Cortex of kidney (tissue), 1 donor: ENCODE results near the gene POMT1.
"Not testable (repeated sequence)": the region's sequence is repeated elsewhere in the genome, so short reads cannot be mapped to it uniquely, and the experiment has no call there.

ENCODE experiments used
- DNase-seq: peaks from one replicate; lab custom pipeline; 2025; lab: John Stamatoyannopoulos, UW

POMT1 gene, protein sequence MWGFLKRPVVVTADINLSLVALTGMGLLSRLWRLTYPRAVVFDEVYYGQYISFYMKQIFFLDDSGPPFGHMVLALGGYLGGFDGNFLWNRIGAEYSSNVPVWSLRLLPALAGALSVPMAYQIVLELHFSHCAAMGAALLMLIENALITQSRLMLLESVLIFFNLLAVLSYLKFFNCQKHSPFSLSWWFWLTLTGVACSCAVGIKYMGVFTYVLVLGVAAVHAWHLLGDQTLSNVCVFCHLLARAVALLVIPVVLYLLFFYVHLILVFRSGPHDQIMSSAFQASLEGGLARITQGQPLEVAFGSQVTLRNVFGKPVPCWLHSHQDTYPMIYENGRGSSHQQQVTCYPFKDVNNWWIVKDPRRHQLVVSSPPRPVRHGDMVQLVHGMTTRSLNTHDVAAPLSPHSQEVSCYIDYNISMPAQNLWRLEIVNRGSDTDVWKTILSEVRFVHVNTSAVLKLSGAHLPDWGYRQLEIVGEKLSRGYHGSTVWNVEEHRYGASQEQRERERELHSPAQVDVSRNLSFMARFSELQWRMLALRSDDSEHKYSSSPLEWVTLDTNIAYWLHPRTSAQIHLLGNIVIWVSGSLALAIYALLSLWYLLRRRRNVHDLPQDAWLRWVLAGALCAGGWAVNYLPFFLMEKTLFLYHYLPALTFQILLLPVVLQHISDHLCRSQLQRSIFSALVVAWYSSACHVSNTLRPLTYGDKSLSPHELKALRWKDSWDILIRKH

DNA sequence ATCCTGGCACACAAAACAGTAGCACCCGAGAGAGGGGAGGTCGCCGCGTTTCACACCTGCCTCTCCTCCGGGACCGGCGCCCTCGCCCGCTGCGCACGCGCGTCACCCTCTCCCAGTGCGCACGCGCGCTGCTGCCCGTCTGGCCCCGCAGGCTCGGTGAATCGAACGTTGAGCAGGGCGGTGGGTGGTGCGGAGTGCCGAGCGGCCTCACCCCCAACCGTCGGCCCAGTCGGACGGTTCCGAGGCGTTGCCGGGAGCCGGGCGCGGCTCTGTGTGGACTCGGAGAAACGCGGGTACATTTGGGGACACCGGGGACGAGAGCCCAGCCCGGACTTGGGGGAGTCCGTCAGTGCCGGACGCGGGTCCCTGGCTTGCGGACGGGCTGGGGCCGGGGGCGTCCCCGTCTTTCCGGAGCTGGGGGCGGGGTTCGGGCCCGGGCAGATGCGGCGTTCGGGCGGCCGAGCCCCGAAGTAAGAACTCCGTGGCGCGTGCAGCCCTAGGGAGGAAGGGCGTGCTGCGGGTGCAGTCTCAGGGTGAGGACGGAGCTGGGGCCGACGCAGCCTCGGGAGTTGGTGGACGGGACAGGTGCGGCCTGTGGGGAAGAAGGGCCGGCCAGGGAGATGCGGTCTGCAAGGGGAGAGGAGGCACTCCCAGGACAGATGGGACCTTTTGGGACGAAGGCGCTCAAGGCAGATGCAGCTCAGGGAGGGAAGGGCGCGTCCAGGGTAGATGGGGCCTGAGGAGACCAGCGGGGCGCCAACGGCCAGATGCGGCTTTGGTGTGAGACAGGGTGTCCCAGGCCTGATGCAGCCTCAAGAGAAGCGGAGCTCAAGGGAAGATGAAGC is at the start of gene POMT1:
POMT1 (plus strand) TSS at position 138 of the 845 bp plus-strand sequence. CDS start 1,301 bp downstream, outside the sequence.
- peak; percentile 67 for DNase-seq

DNA sequence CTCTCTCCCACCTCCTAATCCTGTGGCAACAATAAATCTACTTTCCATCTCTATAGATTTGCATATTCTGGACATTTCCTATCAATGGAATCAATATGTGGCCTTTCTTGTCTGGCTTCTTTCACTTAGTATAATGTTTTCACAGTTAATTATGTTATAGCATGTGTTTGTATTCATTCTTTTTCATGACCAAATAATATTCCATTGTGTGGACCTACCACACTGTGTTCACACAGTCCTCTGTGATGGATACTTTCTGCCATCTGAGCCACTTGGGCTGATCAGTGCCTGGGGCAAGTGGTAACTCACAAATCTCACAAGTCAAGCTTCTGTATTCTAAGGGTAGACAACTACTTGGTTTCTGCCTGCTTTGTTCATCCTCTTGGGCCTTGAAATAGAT is 48.7 kb upstream of the POMT1 start:
- DNase-seq = no peak

DNA sequence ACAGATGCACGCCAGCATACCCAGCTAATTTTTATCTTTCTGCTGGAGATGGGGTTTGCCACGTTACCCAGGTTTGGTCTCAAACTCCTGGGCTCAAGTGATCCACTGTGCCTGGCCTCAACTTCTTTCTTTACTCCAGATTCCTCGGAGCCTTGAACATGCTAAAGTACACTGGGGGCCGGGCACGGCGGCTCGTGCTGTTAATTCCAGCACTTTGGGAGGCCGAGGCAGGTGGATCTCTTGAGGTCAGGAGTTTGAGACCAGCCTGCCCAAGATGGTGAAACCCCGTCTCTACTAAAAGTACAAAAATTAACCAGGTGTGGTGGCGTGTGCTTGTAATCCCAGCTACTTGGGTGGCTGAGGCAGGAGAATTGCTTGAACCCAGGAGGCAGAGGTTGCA is 47.1 kb upstream of the POMT1 start:
- DNase-seq = not testable (repeated sequence)

DNA sequence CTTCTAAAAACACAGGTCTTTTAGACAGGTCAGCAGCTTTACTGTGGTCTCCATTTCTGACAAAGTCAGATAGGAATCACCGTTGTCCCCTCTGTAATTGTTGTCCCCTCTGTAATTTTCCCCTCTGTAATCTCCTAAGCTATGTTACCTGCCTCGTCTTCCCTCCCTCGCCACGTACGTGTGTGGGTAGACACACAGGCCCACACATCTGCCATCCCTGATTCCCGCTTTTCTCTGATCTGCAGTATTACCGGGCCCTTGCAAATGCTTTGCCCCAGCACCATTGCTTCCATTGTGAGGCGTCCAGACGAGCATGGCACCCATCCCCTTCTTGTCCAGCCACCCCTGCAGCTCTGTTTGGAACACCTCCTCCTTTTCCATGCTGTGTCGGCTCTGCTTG is 45.0 kb upstream of the POMT1 start:
- DNase-seq = no peak

DNA sequence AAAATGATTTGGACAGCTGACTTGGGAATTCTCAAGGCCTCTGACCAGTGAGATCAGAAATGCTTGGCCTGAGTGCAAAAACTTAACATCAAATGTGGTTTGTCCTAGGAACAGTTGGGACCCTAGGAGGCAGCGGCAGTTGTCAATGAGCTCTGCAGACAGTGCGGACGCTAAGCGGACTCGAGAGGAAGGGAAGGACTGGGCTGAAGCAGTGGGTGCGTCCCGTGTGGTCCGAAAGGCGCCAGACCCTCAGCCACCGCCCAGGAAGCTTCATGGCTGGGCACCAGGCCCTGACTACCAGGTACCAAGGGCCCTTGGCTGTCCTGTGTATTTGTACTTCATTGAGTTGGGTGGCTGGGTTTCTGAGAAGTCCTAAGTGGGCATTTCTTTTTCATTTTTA is 43.7 kb upstream of the POMT1 start:
- DNase-seq = no peak

DNA sequence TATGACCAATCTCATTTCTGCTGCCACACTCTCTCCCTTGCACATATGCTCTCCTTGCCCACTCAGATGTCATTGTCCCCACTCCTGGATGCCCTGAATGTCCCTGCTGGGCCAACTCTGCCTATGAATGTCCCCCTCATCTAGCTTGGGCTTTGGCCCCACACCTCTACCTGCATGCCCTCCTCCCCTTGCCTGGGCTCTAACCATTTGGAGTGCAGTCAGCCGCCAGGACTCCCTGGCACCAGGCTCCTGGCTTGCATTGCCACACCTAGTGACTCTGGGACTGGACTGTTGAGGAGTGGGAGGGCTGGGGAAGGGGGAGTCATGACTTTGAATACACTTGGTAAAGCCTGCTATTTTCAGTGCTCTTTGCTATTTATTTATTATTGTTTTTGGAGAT is 41.6 kb upstream of the POMT1 start:
- no peak for DNase-seq

DNA sequence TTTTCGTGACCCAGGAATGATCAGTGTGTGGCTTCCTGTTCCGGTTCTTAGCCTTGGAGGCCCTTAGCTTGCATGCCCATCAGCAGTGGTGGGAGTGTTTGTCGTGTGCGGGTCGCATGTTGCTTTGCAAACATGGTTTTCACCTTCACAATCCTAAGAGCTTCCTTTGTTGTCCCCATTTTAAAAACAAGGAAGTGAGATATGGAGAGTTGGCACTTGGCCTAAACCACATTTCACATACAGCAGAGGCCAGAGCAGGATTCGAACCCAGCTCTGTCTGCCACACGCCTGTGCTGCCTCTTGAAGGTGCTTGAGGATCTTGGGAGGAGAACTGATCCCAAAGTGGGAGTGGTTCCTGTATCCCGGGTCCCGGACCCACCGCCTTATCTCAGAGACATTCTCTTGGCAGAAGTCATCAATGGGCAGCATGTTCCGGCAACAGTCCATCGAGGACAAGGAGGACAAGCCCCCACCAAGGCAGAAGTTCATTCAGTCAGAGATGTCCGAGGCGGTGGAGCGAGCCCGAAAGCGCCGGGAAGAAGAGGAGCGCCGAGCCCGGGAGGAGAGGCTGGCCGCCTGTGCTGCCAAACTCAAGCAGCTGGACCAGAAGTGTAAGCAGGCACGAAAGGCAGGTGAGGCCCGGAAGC is 38.2 kb upstream of the POMT1 start:
- no peak for DNase-seq

DNA sequence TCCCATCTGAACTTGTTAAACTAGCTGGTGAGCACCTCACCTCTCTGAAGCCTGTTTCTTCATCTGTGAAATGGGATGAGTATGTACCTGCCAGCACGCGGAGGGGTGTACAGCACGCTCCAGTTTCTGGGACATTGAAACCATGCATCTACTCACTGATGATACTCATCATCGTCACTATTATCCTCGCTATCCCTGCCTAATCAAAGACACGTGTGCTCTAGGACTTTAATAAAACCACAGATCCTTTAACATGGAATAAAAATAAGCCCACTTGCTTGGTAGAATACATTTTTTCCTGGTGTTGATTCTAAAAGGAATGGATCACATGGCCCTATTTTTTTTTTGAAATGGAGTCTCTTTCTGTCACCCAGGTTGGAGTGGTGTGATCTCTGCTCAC is 37.3 kb upstream of the POMT1 start:
- DNase-seq = no peak

DNA sequence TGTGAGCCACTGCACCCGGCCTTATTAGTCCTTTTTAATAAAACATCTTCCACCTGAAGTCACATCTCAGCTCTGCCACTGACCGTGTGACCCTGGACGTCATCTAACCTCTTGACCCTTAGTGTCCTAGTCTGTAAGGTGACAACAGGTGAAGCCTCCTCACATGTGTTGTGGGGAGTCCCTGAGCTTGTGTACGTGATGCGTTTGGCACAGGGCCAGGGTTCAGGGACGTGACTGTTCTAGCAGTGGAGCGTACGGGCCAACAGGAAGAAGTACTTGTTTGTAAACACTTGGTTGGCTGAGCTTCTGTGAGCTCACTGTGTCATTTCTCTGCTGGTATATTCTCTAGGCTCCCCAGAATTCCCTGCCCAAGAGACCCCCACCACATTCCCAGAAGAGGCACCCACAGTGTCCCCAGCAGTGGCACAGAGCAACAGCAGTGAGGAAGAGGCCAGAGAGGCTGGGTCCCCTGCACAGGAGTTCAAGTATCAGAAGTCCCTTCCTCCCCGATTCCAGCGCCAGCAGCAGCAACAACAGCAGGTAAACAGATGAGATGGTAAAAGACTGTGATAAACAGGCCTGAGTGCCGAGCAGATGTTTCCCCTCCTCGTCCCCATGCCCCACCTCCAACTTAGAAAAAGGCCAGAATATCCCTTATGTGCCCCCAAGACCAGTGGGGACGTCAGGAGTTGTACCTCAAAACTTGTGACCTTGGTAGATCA is 35.3 kb upstream of the POMT1 start:
- no peak for DNase-seq

DNA sequence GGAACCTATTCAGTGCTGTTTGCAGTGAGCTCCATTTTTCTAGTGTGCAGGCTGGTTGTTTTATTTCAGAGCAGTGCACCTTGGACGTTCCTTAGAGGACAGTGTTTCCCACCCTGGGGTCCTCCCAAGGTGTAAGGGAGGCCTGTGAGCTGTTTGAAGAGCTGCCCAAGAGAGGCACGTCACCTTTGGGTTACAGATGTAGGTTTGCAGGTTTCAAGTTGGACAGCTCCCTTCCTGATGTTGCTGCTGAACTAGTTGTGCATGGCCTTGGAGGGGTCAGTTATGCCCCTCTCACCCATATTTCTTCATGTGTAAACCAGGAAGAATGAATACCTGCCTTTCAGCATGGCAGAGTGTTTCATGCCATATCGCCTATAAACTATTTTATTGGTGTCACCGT is 34.7 kb upstream of the POMT1 start:
- no peak for DNase-seq

DNA sequence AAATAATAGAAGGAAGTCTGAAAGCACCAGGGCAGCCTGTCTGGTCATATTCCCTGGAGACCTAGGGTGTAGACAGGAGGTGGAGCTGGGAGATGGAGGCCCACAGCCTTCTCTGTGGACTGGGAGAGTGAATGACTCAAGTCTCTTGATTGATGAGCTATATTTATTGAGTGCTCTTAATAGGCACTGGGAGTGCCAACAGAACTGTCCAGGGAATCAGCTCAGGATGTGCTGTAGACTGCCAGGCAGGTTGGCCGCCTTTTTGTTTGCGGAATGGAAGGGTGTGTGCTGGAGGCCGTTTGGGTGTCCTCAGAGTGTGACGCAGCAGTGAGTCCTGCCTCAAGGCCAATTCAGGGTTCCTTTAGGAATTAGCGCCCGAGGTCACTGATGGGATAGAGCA is 33.4 kb upstream of the POMT1 start:
- no peak for DNase-seq

DNA sequence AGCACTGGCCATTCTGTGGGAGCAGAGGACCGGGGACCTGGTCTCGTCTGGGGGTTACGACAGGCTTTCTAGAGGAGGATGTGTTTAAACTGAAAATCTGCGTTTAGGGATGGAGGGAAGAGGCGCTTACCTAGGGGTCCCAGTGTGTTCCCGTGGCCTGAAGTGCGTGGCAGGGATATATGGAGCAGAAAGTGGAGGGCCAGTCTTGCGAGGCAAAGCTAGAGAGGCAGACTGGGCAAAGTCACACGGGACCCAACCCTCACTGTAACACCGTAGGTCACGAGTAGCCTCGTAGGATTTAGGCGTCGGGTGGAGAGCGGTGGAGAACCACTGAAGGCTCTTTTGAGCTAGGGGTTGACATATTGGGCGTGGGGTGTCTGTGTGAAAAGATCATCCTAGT is 32.8 kb upstream of the POMT1 start:
- no peak for DNase-seq

DNA sequence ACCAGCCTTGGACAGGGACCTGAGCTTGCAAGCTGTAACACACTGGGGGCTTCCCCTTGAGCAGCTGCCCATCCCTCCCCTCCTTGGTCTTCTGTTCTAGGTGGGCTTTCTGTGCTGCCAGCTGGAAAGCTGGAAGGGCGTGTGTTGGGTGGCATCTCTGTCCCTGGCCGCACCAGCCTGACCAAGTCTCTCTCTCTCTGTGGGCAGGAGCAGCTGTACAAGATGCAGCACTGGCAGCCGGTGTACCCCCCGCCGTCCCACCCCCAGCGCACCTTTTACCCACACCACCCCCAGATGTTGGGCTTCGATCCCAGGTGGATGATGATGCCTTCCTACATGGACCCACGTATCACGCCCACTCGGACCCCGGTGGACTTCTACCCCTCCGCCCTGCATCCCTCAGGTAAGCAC is 32.1 kb upstream of the POMT1 start:
- DNase-seq = no peak

DNA sequence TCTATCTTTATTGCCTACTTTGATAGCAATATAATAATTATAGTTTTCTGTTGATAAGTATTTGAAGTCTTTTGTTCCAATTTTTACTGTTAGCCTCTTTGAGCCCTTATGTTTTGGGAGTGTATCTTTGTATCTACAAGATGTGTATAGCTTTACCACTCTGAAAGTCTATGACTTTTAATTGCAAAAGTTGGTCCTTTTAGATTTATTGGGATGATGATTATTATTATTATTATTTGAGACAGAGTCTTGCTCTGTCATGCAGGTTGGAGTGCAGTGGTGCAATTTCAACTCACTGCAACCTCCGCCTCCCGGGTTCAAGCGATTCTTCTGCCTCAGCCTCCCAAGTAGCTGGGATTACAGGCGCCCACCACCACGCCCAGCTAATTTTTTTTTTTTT is 30.6 kb upstream of the POMT1 start:
- DNase-seq = not testable (repeated sequence)

DNA sequence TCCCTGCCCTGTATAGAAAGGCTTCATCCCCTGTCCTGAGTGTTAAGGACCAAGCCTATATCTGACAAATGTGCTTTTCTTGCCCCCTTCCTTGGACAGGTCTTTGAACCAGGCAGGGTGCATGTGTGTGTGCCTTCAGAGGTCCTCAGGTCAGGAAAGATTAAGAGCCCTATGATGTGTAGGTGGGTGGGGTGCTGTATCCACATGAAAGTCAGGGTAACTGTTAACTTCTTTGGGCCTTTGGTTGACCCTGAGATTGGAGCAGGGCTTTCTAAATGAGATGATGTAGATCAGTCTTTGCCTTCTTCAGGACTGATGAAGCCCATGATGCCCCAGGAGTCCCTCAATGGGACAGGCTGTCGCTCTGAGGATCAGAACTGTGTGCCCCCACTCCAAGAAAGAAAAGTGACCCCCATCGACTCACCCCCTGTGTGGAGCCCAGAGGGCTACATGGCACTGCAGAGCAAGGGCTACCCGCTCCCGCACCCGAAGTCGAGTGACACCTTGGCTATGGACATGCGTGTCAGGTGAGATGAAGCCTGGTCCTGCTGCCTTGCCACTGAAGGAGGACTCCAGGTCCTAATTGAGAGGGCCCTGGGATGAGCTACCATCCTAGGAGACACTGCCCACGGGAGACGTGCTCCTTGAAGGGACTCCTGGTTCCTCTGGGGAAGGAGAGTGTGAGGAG is 29.4 kb upstream of the POMT1 start:
- no peak for DNase-seq

DNA sequence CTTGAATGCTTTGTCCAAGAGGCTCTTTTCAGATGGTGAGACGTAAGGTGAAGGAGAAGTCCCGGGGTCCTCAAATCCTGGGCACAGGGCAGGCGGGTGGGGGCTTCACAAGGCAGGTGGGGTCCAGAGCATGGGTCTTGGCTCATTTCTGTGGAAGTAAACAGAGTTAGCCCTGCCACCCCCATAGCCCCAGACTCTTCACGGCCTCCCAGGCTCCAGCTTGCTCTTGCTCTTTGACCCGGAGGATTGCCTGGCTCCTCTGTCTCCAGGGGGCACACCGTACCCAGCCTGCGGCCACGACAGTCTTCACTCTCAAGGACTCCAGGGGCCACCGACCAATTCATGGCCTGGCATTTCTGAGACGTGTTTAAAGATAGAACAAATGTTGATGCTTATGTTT is 28.8 kb upstream of the POMT1 start:
- no peak for DNase-seq

DNA sequence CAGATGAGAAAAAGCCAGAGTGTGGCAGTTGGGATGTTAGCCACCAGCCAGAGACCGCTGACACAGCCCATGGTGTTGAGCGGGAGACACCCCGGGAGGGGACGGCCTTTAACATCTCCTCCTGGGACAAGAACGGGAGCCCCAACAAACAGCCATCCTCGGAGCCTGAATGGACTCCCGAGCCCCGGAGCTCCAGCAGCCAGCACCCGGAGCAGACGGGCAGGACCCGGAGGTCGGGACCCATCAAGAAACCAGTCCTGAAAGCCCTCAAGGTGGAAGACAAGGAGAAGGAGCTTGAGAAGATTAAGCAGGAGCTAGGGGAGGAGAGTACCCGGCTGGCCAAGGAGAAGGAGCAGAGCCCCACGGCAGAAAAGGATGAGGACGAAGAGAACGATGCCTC is 28.0 kb upstream of the POMT1 start:
- no peak for DNase-seq

DNA sequence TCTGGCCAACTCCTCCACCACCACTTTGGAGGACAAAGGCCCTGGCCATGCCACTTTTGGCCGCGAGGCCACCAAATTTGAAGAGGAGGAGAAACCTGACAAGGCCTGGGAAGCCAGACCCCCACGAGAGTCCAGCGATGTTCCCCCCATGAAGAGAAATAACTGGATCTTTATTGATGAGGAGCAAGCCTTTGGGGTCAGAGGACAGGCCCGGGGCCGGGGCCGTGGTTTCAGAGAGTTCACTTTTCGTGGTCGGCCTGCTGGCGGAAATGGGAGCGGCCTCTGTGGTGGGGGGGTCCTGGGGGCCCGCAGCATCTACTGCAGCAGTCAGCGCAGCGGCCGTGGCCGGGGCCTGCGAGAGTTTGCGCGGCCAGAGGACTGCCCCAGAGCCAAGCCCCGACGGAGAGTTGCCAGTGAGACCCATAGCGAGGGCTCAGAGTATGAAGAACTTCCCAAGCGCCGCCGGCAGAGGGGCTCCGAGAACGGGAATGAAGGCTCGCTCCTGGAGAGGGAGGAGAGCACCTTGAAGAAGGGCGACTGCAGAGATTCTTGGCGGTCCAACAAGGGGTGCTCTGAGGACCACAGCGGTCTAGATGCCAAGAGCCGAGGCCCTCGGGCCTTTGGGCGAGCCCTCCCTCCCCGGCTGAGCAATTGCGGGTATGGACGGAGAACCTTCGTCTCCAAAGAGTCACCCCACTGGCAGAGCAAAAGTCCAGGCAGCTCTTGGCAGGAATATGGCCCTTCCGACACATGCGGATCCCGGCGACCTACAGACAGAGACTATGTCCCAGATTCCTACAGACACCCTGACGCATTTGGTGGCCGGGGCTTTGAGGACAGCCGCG is 27.4 kb upstream of the POMT1 start:
- DNase-seq = no peak

DNA sequence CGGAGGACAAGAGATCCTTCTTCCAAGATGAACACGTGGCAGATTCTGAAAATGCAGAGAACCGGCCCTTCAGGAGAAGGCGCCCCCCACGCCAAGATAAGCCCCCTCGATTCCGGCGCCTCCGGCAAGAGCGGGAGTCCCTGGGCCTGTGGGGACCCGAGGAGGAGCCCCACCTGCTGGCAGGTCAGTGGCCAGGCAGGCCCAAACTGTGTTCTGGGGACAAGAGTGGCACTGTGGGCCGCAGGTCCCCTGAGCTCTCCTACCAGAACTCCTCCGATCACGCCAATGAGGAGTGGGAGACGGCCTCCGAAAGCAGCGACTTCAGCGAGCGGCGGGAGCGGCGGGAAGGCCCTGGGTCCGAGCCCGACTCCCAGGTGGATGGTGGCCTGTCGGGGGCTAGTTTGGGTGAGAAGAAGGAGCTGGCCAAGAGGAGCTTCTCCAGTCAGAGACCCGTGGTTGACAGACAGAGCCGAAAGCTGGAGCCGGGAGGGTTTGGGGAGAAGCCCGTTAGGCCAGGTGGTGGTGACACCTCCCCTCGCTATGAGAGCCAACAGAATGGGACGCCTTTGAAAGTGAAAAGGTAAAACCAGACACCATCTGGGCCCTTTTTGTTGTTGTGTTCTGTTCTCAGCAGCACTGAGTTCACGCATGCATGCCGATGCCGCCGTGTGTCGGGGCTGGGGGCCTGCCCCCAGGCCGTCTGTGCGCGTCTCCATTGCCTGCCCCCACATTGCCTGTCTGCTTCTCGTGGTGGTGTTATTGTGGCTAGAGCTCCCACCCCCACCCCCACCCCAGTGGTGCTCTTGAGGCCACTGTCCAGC is 26.6 kb upstream of the POMT1 start:
- no peak for DNase-seq
